Dedifferentiated amniotic fluid mesenchymal stem cell (primary cell): ENCODE data around the gene AP2A1.

Experiments
- DNase-seq: peaks from one replicate; pipeline ENCODE4 v3.0.0-alpha.2; 2016; ENCODE audit errors: extremely low spot score

Gene AP2A1

GRCh38 chr19:49793561-49793840 is 26.7 kb downstream of the AP2A1 start:
- DNase-seq, result no peak

GRCh38 chr19:49795615-49796014 is 28.8 kb downstream of the AP2A1 start:
- DNase-seq, result no peak

- DNase-seq, result no peak
These were observed 31.8 kb downstream of the AP2A1 start for GRCh38 chr19:49798574-49798973.

GRCh38 chr19:49799271-49799797 is 32.5 kb downstream of the AP2A1 start:
- no peak for DNase-seq

DNA sequence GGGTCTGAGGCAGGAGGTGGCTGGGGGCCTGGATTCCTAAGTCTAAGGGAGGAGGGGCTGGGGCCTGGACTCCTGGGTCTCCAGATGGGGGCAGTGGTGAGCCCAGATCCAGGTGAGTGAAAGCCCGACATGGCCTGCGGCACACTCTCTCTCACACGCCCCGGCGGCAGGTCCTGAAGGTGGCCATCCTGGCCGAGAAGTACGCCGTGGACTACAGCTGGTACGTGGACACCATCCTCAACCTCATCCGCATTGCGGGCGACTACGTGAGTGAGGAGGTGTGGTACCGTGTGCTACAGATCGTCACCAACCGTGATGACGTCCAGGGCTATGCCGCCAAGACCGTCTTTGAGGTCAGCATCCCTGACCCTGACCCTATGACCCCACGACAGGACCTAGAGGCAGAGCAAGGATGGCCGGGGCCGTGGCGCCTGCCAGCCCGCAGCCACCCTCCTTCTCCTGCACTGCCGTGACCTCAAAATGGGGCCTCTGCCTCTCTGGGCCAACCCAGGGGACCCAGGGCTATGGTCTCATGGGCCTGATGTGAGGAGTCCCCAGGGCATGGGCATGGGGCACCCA is 33.1 kb downstream of the AP2A1 start:
- no peak for DNase-seq

- DNase-seq, result no peak
These were observed 34.0 kb downstream of the AP2A1 start for GRCh38 chr19:49800771-49801170.

- DNase-seq, result no peak
These were observed 34.6 kb downstream of the AP2A1 start for GRCh38 chr19:49801401-49801888.

GRCh38 chr19:49801966-49802661 is 35.3 kb downstream of the AP2A1 start:
- DNase-seq, result peak; percentile 53

- no peak for DNase-seq
These were observed 36.2 kb downstream of the AP2A1 start for GRCh38 chr19:49802836-49803528.

DNA sequence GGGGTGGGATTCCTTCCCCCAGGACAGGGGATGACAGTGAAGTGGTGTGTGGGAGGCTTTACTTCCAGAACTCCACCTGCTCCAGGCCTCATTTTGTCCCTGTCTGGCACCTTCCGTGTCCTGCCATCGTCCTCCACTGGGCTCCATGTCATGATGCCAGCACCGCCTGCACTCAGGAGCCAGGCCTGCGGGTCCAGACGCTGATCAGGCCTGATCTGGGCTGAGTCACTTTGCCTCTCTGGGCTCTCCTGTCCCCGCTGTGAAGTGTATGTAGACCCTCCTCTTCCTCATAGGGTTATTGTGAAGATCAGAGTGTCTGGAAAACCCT is 36.7 kb downstream of the AP2A1 start:
- no peak for DNase-seq

DNA sequence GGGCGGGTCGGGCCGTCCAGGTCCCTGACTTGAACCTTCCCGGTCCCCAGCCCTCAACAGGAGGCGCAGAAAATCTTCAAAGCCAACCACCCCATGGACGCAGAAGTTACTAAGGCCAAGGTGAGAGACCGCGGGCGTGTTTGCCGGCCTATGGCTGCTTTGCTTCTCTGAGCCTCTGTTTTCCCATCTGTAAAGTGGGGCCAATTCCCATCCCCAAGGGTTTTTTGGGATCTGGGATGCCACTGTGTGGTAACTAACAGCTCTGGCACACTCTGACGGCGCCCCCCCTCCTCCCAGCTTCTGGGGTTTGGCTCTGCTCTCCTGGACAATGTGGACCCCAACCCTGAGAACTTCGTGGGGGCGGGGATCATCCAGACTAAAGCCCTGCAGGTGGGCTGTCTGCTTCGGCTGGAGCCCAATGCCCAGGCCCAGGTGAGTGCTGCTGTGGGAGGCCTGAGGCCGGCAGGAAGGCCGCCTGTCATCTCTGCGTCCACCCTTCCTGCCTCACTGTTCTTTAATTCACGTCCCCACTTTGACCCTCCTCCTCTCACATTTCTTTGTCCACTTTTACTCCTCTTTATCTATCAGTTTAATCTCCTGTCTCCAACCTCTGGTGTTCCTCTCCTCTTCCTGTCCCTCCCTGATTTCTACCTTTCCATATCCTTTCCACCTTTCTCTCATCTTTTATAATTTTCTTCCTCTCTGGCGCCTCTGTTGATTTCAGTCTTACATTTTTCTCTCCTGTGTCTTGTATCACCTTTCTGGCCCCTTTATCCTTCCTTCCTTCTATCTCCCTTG is 39.2 kb downstream of the AP2A1 start:
- DNase-seq, result no peak

DNA sequence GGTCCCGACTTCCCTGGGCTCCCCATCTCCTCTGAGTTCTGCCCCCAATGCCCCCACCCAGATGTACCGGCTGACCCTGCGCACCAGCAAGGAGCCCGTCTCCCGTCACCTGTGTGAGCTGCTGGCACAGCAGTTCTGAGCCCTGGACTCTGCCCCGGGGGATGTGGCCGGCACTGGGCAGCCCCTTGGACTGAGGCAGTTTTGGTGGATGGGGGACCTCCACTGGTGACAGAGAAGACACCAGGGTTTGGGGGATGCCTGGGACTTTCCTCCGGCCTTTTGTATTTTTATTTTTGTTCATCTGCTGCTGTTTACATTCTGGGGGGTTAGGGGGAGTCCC is 39.8 kb downstream of the AP2A1 start:
- no peak for DNase-seq

DNA sequence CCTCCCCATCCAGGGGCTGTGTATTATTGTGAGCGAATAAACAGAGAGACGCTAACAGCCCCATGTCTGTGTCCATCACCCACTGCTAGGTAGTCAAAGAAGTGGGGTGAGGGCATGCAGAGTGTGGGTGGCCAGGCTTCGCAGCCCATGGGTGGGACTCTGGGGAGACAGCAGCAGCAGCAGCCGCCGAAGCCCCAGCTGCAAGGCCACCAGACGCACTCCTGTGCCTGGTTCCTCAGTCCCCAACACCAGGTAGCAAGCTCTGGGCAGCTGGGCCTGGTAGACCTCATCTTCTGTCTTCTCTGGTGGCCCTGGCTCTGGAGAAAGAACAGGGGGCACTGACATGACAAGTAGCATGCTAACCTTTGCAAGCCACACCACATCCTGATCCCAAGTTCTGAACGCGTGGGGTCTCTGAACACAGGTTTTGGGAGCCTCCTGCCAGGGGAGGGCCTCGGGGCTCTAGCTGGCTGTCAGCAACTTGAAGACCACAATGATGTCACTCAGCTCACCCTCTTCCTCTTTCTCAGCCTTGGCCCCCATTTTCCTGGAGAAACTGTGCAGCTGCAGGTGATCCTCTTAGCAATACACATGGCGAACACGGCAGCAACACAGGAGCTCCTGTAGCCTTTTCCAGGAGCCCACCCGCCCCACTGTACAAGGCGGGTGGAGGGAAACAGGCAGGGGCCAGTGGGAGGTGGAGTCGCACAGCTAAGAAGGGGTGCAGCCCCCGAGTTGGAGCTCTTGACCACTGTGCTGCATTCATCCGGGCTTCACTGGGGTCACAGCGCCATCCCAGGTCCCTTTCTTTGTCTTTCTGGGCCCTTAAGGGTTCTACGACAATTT is 40.5 kb downstream of the AP2A1 start:
- DNase-seq, result no peak

DNA sequence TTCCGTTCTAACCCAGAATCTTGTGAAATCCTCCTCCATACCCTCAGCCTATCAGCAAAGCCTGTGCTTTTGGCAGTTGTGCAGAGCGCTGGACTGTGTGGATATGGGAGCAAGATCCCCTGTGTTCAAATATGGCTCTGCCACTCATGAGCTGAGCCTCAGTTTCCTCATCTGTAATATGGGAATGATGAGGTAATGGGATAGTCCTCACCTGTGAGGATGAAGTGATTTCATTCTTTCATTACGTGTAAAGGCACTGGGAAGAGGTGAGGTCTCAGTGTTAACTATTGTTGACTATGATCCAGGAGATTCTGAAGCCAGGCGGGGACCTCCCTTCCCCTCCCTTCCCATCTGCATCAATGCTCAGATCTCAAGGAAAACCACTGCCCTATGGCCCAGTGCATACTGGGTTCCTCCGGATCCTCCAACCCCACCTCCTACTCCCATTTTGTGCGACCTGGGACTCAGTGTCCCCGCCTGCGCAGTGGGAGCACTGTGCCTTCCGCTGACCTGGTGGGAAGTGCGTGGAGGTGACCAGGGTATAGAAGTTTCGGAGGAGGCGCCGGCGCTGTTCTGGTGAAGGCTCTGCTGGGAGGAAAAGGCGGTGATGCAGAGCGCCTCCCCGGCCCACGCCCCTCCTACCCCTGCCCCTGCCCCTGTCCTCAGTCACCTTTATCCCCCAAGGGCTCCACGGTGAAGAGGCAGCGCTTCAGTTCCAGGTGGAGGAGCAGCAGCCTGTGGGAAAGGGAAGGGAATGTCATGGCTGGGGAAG is 41.3 kb downstream of the AP2A1 start:
- no peak for DNase-seq

DNA sequence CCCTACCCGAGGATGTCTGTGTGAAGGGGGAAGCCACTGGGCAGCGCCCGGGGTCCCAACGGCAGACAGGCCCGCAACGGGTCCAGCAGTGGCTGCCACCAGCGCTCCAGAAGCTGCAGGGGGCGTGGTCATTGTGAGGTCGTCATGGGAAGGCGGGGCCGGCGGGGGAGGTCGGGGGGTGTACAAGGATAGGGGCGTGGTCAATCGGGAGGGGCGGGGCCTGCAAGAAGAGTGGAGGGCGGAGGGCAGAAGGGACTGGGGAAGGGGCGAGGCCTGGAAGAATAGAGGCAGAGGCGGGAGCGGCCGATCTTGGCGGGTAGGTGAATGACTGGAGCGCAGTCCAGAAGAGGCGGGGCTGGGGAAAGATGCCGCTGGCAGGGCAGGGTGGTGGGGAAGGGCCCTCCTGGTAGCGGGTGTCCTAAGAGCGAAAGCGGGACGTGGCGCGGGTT is 41.9 kb downstream of the AP2A1 start:
- DNase-seq, result peak; percentile 65

DNA sequence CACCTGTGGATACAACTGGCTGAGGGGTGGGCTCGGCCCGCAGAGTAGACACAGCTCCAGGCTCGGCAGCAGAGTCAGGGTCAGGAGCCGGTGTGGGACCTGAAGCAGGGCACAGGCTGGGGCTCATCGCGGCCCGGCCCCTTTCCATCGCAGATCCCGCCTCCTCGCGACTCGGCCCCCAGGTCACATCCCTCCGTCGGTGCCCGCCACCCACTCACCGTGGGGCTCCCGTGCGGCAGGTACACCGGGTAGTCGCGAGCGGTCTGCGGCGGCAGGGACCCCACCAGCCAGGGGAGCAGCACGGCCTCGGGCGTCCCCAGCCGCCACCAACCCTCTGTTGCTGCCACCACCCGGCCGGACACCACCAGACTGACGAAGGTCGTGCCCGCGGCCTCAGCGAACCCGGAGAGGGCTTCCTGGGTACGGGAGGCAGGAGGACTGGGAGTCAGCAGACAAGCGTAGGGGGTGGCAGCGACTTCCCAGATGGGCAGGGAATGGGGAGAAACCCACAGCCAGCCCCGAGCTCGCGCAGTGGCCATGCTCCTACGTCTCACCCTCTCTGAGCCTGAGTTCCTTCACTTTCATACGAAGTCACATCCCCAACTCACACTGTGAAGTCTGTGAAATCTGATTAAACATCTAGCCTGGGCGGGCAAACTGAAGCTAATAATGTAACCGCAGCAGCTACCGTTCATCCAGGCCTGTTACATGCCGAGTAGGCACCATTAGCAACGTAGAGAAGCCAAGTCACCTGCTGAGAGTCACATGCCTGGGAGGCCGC is 42.5 kb downstream of the AP2A1 start:
- DNase-seq, result no peak

DNA sequence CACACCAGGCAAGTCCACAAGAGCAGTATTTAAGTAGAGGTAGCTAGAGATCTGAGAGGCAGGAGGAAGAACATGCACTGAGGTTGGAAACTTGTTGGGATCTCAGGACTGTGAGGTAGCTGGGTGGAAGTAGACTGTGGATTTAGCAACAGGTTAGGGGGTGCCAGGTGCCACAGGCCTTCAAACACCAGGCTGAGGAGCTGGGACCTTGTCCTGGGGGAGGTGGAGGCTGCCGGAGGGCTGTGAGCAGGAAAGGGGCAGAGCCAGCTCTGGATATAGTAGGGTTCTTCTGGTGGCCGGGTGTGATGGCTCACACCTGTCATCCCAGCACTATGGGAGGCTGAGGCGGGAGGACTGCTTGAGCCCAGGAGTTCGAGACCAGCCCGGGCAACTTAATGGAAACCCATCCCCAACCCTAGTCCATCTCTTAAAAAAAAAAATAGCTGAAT is 43.2 kb downstream of the AP2A1 start:
- no peak for DNase-seq

DNA sequence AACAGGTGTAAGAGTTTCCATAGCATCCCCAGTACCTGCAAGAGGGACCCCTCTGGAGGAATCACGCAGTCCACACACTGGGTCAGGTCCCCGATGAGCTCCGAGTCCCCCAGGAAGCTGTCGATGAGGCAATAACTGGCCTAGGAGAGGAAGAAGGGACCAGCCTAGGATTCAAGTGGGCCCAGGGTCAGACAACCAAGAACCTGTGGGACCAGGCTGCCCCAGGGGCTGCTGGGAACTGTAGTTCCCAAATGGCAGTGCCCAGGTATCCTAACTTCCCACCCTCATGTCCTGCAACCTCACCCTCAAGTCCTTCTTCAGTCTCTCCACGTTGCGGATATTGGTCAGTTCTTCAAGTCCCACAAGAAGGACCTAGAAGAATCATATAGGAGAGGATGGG is 44.5 kb downstream of the AP2A1 start:
- no peak for DNase-seq

DNA sequence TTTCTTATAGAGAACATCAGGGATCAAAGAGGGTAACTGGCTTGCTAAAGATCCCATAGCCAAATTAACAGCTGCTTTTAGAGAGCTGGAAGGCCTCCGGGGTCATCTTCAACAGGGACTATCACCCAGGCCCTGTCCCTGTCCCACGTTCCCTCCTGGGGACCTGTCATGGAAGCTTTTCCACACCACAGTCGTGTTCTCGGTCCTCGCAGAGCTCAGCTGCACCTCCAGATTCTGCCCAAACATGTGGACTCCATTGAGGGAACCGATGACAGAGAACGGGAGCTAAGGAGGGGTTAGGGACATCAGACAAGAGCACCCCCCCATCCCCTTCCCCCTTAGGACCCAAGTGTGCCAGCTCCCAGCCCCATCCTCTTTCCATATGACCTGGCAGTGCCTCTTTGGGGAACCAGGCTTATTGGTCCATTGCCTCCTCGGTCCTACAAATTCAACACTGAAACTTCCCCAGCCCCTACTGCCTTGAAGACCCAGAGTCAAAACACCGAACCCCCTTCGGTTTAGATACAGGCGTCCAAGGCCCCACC is 45.7 kb downstream of the AP2A1 start:
- DNase-seq, result no peak
